ENCODE results near the gene ARL14EP.

Gene ARL14EP

DNA sequence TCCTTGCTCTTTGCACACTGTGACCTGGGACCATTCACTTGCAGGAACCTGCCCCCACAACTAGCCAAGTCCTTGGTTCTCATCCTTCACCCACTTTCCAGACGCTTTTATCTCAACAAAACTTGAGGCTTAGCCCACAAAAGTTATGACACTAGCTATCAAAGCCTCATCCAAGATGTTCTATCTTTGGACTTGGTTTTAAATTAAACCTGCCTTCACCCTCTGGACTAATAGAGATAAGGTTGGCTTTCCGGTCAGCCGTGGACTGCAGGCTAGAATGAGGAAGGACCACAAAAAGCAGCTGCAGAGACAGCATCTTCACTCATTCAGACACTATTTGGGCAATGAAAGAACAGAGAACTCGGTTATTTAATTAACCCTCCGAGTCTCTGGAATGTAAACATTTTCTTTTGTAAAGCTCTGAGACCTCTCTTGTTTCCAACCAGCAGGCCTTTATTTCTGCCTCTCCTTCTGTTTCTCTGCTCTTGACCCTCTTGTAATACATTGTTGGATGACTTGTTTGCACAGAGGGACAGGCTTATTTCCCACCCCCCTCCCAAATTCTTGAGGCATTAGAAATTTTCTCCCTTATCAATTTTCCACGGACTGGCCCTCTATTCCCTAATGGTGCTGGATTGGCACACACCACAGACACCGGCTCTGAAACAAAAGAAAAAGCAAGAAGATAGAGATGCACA, 41.4 kb downstream of the ARL14EP start:
- Histone ChIP-seq H3K27me3 (replicated peaks; ENCODE audit: control insufficient read depth, insufficient read depth, low read length) (no peaks in the 10 kb centered on the region), H3K36me3 (ENCODE audit: control insufficient read depth, insufficient read depth, low read length) (no peaks in the 10 kb centered on the region), H3K4me3 (replicated peaks; ENCODE audit: low read depth, low read length) (no peak overlapping the region)
- TF ChIP-seq, protein P1, sequence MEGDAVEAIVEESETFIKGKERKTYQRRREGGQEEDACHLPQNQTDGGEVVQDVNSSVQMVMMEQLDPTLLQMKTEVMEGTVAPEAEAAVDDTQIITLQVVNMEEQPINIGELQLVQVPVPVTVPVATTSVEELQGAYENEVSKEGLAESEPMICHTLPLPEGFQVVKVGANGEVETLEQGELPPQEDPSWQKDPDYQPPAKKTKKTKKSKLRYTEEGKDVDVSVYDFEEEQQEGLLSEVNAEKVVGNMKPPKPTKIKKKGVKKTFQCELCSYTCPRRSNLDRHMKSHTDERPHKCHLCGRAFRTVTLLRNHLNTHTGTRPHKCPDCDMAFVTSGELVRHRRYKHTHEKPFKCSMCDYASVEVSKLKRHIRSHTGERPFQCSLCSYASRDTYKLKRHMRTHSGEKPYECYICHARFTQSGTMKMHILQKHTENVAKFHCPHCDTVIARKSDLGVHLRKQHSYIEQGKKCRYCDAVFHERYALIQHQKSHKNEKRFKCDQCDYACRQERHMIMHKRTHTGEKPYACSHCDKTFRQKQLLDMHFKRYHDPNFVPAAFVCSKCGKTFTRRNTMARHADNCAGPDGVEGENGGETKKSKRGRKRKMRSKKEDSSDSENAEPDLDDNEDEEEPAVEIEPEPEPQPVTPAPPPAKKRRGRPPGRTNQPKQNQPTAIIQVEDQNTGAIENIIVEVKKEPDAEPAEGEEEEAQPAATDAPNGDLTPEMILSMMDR (IDR thresholded peaks at IDR 0.05; ENCODE audit: insufficient read depth, low read length, poor library complexity, severe bottlenecking), result no peak
- DNase-seq (ENCODE audit: extremely low read depth, insufficient read length), result no peak

DNA sequence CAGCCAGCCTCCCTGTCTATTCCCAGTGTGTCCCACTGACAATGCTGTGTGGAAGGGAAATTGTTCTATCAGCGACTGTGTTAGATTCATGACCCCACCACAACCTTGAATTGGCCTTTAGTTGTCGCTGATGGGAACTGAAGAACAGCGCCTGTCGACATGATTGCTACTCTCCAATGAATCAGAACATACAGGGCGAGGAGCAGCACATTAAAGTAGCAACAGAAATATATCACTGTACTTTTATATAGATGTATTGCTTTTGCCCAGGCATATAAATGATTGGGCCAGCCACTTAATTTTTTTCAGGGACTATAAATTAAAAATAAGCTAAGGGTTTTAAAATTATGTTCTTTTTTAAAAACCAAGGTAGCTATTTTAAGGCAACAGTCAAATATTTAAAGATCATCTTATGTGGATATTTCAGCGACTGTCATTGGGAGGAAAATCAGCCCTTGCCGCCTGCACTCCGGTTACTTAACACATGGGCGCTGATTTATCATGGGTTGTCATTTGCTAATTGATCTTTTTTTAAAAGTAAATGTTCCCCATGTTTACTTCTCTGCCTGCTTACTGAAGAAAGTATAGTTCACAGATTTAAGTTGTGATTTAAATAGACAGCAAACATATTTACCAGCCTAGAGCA, 42.1 kb downstream of the ARL14EP start:
- Histone ChIP-seq H3K36me3 (ENCODE audit: control insufficient read depth, insufficient read depth, low read length) (no peaks in the 10 kb centered on the region), H3K27me3 (replicated peaks; ENCODE audit: control insufficient read depth, insufficient read depth, low read length) (no peaks in the 10 kb centered on the region), H3K4me3 (replicated peaks; ENCODE audit: low read depth, low read length) (no peak overlapping the region)
- no peak for DNase-seq (ENCODE audit: extremely low read depth, insufficient read length)
- TF ChIP-seq, protein P1 (IDR thresholded peaks at IDR 0.05; ENCODE audit: insufficient read depth, low read length, poor library complexity, severe bottlenecking), result no peak

DNA sequence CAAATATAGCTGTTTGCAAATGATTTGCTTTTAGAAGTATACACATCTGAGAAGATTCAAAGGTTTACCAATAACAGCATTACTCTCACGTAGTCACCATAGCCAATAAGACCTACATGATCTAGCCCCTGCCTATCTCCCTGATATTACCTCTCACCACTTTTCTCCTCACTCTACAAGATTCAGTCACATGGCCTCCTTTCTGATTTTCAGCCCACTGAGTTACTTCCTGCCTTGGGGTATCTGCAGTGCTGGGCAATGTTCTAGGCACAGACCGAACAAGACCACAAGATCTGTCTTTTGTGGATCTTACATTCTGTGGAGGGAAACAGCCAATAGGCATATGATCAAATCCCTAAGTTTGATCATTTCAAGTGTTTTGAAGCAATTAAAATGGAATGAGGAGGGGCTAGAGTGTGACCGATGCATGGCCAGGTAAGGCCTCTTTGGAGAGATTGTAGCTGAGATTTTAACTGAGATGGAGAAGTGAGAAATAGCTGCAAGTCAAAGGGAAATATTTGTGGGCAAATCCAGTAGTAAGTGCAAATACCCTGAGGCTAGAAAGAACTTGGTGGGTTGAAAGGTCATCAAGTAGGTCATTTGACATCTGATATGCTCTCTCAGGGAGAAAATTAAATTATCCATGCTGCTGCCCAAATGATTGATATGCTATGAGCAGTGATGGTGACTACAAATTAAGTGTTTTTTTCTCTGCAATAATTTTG, 43.1 kb downstream of the ARL14EP start:
- Histone ChIP-seq H3K4me3 (replicated peaks; ENCODE audit: low read depth, low read length) (no peak overlapping the region), H3K36me3 (ENCODE audit: control insufficient read depth, insufficient read depth, low read length) (no peaks in the 10 kb centered on the region), H3K27me3 (replicated peaks; ENCODE audit: control insufficient read depth, insufficient read depth, low read length) (no peaks in the 10 kb centered on the region)
- TF ChIP-seq, protein P1 (IDR thresholded peaks at IDR 0.05; ENCODE audit: insufficient read depth, low read length, poor library complexity, severe bottlenecking), result no peak
- DNase-seq (ENCODE audit: extremely low read depth, insufficient read length), result no peak

DNA sequence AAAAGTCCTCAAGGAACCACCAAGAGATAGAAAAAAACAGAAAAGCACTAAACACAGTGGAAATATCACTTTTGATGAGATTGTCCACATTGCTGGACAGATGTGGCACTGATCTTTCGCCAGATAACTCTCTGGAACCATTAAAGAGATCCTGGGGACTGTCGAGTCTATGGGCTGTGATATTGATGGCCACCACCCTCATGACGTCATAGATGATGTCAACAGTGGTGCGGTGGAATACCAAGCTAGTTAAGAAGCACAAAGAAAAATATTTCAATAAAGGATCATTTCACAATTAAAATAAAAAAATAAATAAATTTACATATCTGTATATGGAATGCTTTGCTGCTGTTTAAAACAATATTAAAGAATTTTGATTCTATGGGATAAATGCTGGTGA, 45.5 kb downstream of the ARL14EP start:
- TF ChIP-seq, protein P1 (IDR thresholded peaks at IDR 0.05; ENCODE audit: insufficient read depth, low read length, poor library complexity, severe bottlenecking), result no peak
- no peaks in the 10 kb centered on the region for H3K36me3 ChIP-seq (ENCODE audit: control insufficient read depth, insufficient read depth, low read length)
- DNase-seq (ENCODE audit: extremely low read depth, insufficient read length), result no peak
- no peaks in the 10 kb centered on the region for H3K27me3 ChIP-seq (replicated peaks; ENCODE audit: control insufficient read depth, insufficient read depth, low read length)
- H3K4me3 ChIP-seq (replicated peaks; ENCODE audit: low read depth, low read length), result no peak overlapping the region

DNA sequence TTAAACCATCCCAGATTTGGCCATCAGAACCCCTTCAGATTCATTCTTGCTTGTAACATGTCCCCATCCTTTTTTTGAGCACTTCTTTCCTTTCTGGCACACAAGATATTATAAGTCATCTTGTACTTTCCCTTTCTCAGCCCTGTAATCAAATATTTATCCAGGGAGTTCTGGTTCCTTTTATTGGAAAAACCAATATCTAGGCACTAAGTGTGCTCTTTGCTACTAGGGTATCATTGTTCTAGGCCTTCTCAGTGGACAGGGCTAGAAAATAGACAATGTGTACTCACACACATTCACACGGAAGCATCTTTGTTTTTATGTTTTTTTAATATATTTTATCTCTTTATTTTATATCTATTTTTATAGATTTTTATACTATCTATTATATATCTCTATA, 47.3 kb downstream of the ARL14EP start:
- TF ChIP-seq, protein P1 (IDR thresholded peaks at IDR 0.05; ENCODE audit: insufficient read depth, low read length, poor library complexity, severe bottlenecking), result no peak
- Histone ChIP-seq H3K4me3 (replicated peaks; ENCODE audit: low read depth, low read length) (no peak overlapping the region), H3K36me3 (ENCODE audit: control insufficient read depth, insufficient read depth, low read length) (no peaks in the 10 kb centered on the region), H3K27me3 (replicated peaks; ENCODE audit: control insufficient read depth, insufficient read depth, low read length) (no peaks in the 10 kb centered on the region)
- DNase-seq (ENCODE audit: extremely low read depth, insufficient read length), result no peak
